Esophagus mucosa (tissue), 1 donor: ENCODE results near the gene NXPE1. TPM values are rescaled to one million over a fixed set of nuclear protein-coding genes. Genes with fewer than 3 reads are reported as not detected.
A peak's percentile ranks its signal among the peaks of the same experiment; 100 is the strongest.

ENCODE experiments used
- ATAC-seq: fragments of 200-7000 bp; cut with Tn5 transposase; one replicate; pipeline ENCODE4 v1.9.1; 2020
- total RNA-seq: library from RNA; stranded (reverse); gene quantifications from one replicate; pipeline ENCODE4 v1.2.4, GENCODE V29; 2023
- donor health status: DM: yes; HTN: yes; CAD: no.

The NXPE1 gene
- total RNA-seq, 1 donor from 2014 or later = not detected

DNA sequence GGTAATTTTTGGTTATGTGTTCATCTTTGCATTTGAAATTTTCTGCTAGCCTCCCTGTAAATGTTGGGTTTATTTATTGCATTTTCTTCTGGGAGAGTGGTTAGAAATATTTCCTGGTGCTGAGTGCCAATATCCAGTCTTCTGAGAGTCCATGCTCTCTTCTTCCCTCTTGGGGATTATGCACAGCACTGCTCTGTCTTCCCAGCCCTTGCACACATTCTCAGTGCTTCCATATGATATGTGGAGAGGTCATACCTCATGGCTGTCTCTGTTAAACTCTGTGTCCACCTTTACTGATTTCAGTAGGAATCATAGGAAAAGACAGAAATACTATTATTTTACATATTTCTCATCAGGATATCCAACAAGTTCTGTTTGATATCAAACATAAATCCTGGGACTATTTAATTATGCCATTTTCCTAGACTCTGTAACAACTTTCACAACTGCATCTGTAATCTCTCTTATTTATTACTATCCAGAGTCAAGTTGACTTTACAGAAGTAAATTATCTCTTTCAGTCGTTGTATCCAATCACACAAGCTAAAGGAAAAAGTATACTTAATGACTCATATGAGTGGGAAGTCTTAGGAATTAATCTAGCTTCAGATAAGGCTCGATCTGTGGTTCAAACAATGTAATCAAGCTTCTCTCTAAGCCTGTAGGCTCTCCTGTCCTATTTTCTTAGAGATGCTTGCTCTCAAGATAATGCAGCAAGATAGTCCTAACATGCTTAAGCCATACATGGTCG is 2.7 kb upstream of the NXPE1 start:
- no peak for ATAC-seq

DNA sequence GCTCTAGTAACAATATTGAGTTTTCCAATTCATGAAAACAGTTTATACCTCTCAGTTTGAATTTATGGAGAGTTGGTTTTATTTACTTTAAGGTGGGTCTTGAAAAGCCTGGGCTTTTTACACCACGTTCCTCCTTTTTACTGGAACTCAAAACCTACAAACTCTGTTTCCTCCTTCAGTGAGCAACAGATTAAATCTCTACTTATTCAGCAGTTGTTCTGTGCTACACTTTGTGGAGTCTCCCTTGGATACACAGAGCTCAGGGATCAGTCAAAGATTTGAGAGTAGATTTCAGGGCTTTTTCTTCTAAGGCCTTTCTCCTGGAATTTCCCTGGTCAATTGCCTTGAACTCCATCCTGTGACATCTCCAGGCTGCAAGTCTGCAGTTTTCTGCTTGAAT is 3.5 kb downstream of the NXPE1 start:
- ATAC-seq = no peak

DNA sequence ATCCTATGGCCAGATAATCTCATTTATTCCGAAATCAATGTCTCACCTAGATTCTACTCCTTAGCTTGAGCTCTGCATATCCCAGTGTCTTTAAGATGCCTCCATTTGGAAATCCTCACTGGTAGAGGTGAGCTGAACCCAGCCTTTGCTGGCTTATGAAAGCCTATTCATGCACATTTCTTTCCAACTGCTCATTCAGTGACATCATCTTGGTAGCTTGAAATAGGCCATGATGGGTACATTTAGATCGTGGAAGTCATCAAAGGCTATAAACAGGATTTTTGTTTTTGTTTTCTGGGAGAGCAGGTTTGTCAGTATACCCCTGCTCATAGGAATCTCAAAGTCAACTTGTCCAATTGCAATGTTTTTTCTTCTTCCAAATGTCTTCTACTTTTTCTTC is 6.0 kb downstream of the NXPE1 start:
- ATAC-seq = no peak

DNA sequence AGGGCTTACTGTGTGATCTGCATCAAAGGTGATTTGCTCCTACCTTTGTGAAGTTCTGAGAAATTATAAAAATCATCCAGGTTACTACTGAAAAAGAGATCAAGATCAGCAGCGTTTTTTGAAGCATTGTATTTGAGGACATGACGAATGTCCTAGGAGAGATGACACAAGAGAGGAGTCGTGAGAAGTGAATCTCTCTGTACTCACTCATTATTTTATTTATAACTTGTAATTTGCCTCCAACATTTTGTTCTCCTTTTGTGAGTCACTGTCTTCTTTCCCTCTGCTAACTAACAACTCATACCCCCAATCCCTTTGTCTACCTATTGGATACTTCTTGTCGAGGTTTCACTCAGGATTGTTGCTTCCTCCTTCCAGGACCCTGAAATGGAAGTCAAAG is 8.6 kb downstream of the NXPE1 start:
- ATAC-seq = no peak

DNA sequence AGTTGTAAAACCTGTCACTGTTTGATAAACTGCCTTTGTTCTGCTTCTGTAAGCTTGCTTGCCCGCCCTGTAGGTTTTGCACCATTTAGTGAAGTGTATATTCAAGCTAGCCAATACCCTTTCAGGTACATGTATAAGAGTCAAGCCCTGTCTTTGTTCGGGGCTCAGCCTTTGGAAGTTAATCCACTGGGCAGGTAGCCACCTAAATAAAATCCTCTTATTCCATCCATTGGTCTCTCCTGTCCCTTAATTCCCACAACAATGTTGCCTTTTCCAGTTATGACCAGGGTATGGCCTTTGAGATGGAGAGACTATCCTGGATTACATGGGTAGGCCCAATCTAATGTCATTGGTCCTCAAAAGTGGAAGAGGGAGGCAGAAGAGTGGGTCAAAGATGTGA is 34.0 kb downstream of the NXPE1 start:
- no peak for ATAC-seq

DNA sequence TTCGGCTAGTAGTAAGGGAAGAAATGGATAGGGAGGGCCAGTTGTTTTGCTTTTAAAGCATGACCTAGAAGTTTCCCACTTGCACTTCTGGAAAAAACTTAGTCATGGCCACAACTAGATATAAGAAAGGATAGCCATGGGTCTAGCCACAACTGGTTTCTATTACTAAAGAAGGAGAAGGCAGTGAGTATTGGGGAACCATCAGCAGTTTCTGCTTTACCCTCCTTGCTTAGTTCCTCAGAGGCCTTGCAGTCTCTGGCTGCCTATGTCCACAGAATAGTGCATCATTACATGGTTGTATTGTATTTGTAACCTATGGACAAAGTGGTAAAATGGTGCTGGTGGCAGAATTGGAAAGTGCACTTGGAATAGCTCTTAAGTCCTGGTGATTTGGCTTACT is 35.6 kb downstream of the NXPE1 start:
- ATAC-seq = no peak

DNA sequence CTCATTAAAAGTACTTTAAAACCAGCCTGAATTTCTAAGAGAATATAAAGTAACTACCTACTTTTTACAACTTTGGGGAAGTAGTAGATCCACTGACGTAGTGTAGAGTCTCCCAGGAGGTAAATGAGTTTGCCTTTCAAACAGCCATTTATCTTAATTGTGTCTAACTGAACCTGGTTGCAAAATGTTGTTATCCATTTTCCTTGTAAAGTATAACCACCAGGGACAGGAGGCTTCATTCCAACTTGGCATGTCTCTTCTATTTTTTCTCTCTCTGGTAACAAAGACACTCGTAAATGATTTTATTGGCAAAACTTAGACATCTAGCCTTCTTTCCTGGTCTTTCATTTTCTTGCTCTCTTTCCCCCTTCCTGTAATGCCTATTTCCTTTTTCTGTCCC is 36.9 kb downstream of the NXPE1 start:
- no peak for ATAC-seq

DNA sequence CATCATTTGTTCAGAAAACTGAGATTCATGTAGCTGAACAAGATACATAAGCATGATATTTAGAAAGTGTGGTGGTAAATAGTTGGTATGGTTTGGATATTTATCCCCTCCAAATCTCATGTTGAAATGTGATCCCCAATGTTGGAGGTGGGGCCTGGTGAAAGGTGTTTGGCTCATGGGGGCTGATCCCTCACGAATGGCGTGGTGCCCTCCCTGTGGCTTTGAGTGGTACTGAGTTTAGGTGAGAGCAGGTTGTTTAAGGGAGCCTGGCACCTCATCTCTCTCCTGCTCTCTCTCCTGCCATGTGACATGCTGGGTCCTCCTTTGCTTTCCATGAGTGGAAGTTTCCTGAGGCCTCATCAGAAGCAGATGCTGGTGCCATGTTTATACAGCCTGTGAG is 48.1 kb downstream of the NXPE1 start:
- ATAC-seq = no peak

DNA sequence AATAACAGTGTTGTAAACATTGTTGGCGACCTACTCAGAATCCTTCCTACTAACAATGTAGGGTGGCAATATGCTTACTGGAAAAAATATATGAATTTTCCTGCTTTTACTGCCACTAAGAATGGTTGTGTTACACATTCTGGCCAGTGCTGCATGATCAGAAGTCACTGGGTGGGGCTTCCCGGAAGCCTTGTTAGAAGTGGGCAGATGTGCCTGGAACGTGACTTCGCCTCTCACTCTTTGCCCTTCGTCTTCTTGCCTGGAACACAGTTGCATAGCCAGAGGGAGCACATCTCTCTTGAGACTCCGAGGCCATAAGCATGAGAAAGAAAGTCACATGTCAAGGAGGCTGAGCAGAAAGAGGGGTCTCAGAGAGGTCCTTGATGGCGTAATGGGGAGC is 48.6 kb downstream of the NXPE1 start:
- ATAC-seq = no peak

DNA sequence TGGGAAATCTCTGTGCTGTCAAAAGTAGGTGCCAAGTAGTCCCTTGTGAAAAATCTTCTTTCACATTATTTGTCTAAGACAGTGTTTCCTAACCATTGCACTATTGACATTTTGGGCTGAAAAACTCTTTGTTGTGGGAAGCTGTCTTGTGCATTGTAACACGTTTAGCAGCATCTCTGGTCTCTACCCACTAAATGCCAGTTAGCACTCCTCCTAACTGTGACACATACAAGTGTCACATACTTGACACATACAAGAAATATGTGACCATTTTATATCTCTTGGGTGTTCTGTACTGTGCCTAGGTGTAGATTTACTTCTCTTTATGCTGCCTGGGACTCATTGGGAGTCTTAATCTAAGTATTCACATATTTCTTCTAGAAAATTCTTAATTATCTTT is 57.8 kb downstream of the NXPE1 start:
- ATAC-seq = peak; percentile 55

DNA sequence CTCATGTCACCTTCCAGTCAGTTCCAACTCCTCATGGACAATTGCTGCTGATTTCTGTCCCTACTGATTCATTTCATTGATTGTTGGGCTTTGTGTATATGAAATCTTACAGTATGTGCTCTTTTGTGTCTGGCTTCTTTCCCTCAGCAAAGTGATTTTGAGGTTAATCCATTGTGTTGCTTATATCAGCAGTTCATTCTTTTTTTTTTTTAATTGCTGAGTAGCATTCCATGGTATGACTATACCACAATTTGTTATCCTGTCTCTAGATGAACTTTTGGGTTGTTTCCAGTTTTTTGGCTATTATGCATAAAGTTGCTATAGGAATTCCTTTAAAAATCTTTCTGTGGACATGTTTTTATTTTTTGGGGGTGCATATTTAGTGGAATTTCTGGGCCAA is 59.9 kb downstream of the NXPE1 start:
- ATAC-seq = no peak

DNA sequence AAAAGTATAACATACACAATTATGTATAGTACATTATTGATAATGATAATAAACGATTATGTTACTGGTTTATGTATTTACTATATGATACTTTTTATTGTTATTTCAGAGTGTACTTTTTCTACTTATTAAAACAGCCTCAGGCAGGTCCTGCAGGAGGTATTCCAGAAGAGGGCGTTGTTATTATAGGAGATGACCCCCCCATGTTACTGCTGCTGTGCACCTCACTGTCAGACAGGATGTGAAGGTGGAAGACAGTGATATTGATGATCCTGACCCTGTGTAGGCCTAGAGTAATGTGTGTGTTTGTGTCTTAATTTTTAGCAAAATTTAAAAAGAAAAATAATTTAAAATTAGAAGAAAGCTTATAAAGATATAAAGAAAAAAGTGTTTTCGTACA is 62.8 kb downstream of the NXPE1 start:
- ATAC-seq = no peak

DNA sequence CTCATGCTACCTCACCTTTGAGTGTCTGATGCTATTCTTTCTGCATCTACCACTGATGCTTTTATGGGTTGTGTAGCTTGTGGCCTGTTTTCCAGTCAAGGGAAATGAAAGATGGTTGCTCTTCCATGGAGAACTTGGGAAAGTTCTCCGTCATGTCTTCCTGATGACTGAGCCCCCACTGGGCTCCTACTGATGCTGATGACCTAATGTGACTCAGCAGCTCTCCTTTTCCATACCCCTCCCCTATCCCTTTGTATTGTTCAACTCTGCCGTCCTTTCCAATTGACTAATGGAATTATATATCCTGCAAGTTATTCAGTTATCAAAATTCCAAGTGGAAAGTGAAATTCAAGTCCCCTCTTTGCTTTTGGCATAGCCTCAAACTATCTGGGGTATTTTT is 75.8 kb downstream of the NXPE1 start:
- ATAC-seq = no peak

DNA sequence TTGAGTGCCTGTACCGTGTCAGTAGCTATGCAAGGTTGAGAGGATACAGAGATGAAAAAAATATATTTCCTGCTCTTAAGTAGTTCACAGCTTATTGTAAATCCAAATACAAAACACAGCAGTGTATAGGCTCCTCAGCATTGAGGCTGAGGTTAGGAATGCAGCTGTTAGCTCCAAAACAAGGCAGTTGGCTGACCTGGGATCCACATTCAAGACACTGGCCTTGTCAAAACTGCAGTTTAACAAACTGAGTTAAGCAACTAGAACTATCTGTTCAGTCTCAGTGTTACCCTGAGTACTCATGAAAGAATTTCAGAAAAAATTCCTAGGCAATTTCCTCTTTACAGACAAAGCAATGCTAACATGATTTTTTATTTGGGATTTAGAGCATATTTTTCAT is 77.6 kb downstream of the NXPE1 start:
- ATAC-seq = peak; percentile 50

DNA sequence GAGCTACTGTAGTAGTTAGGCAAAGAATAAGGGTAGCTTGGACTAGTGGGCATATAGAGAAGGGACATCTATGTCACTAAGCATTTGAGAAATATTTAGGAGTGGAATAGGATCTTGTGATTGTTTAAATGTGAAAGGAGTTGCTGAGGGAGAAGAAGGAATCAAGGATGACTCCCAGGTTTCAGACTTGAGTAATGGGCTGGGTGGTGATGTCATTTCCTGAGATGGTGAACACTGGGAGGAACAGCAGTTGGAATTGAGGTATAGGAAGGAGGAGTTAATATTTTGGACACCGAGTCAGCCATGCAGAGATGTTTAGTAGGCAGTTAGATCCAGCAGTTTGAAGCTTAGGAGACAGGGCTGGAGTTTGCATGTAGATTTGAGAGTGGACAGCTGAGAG is 80.3 kb downstream of the NXPE1 start:
- ATAC-seq = no peak

DNA sequence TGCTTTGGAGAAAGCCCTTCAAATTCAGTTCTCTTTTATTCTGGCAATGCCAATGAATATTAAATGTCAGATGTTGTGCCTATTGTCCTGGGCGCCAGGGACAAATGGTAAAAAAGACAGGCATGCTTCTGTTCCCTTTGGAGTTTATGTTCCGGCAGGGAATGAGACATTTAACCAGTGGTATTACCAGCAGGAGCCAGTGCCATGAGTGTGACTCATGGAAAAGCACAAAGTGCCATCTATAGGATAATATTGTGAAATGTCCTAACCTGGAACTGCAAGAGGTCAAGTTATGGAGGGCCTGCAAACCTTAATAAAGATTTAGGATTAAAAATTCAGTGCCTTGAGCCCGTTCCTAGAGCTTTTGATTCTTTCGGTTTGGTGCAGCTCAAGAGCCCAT is 80.9 kb downstream of the NXPE1 start:
- peak; percentile 62 for ATAC-seq

DNA sequence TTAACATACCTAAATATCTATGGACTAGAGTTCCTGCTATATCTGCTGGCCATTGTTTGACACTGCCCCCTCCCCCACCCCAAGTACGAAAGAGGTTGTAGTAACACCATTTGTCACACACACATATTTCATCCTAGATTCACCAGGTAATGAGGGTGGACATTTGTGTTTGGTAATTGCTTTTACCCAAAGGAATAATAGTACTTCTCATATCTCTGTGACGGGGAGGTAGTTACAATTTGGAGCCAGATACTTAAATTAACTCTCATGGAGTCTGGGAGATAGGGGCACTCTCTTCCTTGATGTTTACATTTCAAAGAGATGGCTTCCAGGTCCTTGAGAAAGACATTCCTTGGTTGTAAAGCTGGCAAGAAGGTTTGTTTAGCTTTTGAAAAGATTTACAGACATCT is 81.7 kb downstream of the NXPE1 start:
- no peak for ATAC-seq

DNA sequence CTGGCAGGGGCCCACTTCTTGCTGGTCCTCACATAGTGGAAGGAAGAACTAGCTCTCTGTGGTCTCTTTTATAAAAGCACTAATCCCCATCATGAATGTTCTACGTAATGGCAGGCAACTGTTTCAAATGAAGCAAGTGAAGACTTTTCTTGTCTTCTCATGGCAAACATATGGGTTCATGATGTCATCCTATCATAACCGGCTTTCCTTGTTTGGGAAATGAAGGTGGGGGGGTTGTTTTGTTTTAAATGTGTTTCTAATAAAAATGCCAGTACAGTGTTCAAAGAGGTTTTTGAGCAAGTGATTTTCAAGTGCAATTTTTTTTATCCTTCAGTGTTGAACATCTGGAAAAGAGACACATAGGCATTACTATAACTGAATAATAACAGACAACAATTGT is 87.0 kb downstream of the NXPE1 start:
- ATAC-seq = no peak

Other genes with a start within 250 kb of the NXPE1 start
- 2.9 TPM for gene C11orf71, start 159.4 kb downstream of the NXPE1 start, total RNA-seq
- 20.2 TPM for gene RBM7, start 159.2 kb downstream of the NXPE1 start, total RNA-seq
- gene REXO2, start 120.4 kb downstream of the NXPE1 start, total RNA-seq = 71.5 TPM
- not detected for gene NXPE4, start 35.9 kb upstream of the NXPE1 start, total RNA-seq
- gene NXPE2, start 118.6 kb upstream of the NXPE1 start, total RNA-seq = not detected